ENCODE data around the gene PRDM16. TPM values are rescaled to one million over a fixed set of nuclear protein-coding genes. Genes with fewer than 3 reads are reported as not detected.

PRDM16 gene
- total and polyA plus RNA-seq, 2 of the 8 experiments (the other 6 are each of a cell fraction or from before 2014, with no cell fraction given) = 0.39 to 0.43 TPM

DNA sequence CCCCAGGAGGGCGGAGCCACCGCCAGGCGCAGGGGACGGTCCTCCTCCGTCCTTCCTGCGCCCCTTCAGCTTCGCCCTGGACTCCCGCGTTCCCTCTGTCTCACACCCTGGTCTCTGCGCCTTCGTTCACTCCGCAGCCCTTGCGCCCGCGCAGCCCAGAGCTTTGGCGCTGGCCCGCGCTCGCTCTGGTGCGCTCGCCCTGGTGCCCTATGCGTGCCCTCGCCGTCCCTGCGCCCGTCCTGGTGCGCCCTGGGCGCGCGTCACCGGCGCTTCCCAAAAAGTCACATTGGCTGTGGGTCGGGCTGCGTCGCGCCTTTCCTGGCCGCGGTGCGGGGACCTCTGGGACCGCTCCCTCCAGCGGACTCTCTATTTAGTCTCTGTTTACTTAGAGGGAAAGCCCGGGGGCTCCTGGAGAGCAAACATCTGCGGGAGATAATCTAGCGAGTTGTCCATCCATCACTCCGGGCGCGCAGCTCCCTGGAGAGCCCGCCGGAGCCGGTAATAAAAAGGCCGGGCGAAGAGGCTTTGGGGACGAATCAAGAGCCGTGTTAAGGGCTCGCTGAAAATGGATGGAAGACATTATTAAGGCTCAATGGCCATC is 178.6 kb downstream of the PRDM16 start (continued):
- TF ChIP-seq HDAC2 (IDR thresholded peaks at IDR 0.05; ENCODE audit: borderline replicate concordance in 1 of 2, low read depth in 2 of 2, low read length in 2 of 2) = peak in 1 of 2 experiments; percentile 52; a peak in 1 of 4 replicates
- peak; percentile 35 for TF ChIP-seq ASH2L (IDR thresholded peaks at IDR 0.05; ENCODE audit: low read length)

Measured in H1 (cell line).